Eye (tissue), 1 donor: Measurements from ENCODE around the gene FCHSD2.
"Not testable (repeated sequence)": the region's sequence is repeated elsewhere in the genome, so short reads cannot be mapped to it uniquely, and the experiment has no call there.

ENCODE experiments used
- DNase-seq: peaks from one replicate; pipeline ENCODE4 v3.0.0-alpha.2; 2015

FCHSD2 gene

DNA sequence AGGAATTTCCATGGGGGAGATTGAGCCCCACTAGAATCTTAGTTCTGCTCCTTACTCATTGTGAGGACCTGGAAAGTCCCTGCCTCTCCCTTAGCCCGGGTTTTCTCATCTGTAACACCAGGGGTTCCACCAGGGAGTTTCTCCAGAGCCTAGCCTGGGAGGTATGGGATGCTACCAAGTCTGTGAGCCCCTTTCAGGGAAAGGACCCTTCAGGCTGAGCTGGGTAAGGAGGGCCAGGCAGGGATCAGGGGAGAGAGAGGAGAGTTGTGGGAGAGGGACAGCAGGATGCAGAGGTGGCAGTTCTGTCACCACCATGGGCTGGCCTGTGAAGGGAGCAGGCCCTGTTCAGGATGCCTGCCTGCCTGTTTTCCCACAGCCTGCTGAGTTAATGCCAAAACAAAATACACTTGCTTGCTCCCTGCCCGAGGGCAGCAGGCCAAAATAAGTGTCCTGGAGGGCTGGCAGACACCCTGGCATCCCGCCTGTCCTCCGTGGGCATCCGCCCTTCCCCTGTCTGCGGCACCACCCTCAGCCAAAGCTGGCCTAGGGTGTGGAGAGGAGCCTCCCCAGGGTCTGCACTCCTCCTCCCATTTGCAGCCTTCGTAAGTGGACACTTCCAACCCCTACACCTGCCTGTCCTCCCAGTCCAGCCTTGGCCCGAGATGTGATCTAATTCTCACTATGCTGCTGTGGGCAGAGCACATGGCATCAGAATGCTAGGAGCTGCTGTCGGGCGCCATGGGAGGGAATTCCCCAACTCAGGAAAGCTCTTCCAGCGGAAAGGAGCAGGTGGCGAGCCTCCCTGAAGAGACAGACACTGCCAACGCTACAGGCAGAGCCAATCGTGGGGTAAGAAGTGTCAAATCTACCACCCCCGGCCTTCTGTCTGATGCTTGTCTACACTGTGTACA is 5.9 kb upstream of the FCHSD2 start:
- no peak for DNase-seq

GRCh38 chr11:73145986-73146575 is 4.0 kb upstream of the FCHSD2 start:
- DNase-seq: no peak

GRCh38 chr11:73143126-73143838 is 1.2 kb upstream of the FCHSD2 start:
- DNase-seq: peak; percentile 72

DNA sequence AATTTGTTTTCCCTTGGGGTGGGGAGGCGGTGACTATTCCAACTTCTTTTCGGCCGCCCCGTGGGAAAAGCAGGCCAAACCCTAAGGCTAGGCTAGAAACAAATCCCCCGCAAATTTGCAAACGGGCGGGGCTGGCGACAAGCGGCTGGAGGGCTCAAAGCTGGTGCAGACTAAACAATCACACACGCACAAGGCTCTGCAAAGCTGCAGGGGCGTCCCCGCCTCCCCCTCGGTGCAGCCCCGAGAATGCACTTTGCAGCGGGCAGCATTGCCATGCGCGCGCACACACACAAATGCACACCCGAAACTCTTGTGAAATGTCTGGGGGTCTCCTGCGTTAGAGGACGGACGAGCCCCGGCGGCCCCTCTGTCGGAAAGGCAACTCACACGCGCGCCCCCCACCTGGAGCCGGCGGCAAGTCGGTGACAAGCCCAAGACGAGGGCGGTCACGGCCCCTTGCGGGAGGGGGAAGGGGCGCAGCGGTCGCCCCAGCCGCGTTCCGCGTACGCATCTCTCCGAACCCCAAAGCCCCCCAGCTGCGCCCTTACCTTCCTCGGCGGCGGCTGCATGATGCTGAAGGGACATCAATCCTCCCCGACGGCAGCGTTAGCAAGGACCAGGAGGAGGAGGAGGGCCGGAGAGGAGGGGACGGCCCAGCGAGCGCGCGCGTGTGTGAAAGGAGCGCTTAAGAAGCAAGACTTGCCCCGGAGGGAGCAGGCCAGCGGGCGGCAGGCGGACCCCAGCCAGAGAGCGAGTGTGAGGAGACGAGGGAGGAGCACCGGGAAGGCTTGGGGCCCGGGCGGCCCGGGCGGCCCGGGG is 600 bp downstream of the FCHSD2 start:
- peak; percentile 92 for DNase-seq

GRCh38 chr11:73141031-73141308 is 1.1 kb downstream of the FCHSD2 start:
- peak; percentile 82 for DNase-seq

DNA sequence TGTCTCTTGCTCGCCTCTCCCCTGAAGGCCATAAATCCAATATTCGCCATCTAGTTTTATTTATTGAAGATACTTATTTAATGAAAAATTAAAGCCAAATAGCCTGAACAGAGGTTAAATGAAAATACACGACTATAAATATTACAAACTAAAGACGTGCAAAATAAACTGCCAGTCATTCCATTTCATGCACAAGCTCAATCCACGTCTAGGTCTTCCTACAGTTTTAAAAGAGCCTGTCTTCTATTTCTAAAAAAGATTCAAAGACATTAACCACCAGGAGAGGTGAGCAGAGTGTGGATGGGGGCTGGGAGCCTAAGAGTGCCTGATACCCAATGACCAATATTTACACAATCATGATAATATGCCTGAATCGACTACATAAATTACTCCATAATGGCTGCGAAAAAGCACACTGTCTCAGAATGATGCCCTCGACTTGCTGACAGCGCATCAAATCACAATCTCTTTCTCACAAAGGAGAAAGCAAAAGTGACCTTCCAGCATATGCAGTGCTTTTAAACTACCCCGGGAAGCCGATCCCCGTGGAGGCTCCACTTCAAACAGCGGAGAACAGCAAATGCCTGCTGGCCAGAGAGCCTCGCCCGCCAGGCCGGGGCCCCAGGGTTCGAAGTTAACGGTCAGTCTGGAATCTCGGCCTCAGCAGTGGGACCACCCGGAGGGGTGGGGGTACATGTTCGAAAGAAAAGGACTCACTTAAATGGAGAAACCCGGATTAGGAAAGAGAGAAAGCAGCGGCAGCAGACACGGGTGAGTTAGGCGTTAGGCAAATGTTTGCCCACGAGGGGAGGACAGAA is 1.7 kb downstream of the FCHSD2 start:
- DNase-seq: peak; percentile 71

DNA sequence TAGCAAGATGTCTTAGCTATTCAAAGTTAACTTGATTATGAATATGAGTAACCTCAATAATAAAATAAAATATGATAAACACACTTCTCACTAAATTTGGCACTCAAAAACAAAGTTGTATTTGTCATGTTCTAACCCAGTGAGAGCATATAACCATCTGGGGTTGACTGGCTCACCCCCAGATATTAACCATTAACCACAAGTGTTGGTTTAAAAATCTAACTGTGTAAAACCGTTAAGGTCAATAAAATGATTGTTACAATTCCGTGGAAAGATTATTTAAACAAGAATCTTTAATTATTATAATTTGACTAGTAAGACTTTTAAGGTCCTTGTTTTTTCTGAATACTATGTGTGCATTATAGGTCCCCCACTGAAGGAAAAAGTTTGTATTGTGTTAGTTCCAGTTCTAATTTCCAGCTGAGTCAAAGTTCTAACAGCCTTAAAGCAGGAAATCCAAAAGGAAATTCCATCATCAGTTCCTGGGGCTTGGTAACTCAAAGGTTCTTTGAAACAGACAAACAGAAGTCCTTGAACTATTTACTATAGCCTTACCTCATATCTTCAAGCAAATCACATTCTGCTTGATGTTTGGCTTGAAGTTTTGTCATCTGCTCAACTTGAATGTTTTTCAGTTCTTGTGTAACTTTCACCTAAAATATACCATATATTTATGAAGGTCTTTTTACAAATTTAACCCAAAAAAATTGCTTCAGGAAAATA is 2.5 kb downstream of the FCHSD2 start:
- no peak for DNase-seq

GRCh38 chr11:73137944-73138274 is 4.2 kb downstream of the FCHSD2 start:
- DNase-seq: no peak

- DNase-seq: no peak
Measured at GRCh38 chr11:73137262-73137943, 4.7 kb downstream of the FCHSD2 start.

DNA sequence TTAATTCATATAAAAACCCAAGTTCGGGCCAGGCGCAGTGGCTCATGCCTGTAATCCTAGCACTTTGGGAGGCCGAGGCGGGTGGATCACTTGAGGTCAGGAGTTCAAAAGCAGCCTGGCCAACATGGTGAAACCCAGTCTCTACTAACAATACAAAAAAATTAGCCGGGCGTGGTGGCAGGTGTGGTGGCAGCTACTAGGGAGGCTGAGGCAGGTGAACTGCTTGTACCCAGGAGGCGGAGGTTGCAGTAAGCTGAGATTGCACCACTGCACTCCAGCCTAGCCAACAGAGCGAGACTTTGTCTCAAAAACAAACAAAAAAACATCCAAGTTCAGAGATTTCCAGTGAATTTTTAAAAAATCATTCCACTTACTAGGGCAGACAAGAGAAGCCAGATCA is 5.4 kb downstream of the FCHSD2 start:
- not testable (repeated sequence) for DNase-seq

- no peak for DNase-seq
Measured at GRCh38 chr11:73135346-73136284, 6.5 kb downstream of the FCHSD2 start.

DNA sequence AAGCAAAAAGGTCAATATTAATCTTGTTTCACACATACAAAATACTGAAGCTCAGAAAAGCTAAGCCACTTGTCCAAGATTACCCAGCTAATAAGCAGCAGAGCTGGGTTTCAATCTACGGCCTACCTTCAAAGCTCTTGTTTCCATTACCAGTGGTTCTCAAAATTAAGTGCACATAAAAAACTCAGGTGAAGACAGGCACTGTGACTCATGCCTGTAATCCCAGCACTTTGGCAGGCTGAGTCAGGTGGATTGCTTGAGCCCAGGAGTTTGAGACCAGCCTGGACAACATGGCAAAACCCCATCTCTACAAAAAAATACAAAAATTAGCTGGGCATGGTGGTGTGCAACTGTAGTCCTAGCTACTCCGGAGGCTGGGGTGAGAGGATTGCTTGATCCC is 9.8 kb downstream of the FCHSD2 start:
- not testable (repeated sequence) for DNase-seq

GRCh38 chr11:73130181-73130580 is 11.9 kb downstream of the FCHSD2 start:
- DNase-seq: no peak

DNA sequence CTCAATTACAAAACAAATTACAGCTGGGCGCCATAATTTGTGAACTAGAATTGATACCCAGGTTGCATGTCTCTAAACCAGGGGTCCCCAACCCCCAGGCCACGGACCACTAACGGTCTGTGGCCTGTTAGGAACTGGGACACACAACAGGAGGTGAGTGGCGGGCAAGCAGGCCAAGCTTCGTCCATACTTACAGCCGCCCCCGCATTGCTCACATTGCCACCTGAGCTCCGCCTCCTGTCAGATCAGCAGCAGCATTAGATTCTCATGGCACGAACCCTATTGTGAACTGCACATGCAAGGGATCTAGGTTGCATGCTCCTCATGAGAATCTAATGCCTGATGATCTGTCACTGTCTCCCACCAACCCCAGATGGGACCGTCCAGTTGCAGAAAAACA is 12.9 kb downstream of the FCHSD2 start:
- no peak for DNase-seq

- peak; percentile 34 for DNase-seq
Measured at GRCh38 chr11:73126804-73127480, 15.2 kb downstream of the FCHSD2 start.

DNA sequence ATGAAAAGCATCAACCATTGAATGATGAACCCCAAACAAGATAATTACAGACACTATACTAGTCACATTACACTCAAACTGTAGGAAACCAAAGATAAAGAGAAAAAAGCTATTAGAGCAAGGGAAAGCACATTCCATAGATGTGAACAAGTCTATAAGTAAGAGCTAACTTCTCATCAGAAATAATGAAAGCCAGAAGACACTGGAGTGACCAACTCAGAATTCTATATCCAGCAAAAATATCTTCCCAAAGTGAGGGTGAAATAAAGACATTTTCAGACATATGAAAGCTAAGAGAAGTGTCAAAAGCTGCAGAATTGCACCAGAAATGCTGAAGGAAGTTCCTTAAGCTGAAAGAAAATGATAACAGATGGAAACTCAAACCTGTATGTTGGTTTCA is 17.3 kb downstream of the FCHSD2 start:
- no peak for DNase-seq

DNA sequence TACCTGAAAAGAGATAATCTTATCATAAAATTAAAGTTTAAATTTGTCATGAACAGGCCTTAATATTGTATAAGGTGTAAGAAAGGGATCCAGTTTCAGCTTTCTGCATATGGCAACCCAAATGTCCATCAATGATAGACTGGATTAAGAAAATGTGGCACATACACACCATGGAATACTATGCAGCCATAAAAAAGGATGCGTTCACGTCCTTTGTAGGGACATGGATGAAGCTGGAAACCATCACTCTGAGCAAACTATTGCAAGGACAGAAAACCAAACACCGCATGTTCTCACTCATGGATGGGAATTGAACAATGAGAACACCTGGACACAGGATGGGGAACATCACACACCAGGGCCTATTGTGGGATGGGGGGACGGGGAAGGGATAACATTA is 18.2 kb downstream of the FCHSD2 start:
- not testable (repeated sequence) for DNase-seq

DNA sequence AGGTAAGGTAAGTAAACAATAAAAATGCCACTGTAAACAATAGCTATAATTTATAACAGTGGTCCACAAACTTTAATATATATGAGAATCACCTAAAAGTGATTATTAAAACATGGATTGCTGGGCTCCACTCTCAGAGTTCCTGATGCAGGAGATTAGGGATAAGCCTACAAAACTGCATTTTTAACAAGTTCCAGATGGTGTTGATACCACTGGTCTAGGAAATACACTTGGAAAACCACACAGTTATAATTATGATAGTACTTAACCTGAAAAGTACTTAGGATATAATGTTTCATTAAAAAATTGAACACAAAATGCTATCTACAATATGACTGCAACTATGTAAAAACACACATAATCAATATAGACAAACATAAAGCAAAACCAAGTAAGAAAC is 20.4 kb downstream of the FCHSD2 start:
- no peak for DNase-seq

DNA sequence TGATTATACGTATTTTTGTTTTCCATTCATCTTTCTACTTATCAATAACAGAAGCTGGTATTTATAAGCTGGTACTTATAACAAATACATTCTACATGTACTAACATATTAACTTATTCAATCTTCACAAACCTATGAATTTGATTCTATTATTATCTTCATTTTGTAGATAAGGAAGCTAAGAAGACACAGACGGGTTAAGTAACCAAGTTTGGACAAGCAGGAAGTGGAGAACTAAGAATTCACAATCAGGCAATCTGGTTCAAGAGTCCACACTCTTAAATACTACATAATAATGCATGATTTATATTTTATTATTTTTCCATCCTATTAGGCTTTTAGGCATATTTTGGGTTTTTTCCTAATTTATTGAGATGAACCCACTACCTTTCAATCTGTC is 25.0 kb downstream of the FCHSD2 start:
- no peak for DNase-seq
